ENCODE data around the gene CDKAL1.

The CDKAL1 gene

DNA sequence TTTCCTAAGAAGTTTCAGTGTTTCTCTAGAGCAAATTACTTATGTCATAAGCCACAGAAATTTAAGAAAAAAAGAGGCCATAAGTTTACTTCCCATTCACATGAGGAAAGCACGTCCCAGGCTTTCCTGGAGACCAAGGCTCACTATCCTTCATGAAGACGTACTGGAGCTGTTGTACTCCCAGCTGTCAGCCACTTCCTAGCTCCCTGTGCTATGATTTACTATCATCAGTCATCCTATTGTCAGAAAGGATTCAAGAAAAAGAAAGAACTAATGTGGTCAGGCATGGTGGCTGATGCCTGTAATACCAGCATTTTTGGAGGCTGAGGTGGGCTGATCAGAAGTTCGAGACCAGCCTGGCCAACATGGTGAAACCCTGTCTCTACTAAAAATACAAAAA is 721.9 kb downstream of the CDKAL1 start:
- no peak for DNase-seq (ENCODE audit: low read depth)

GRCh38 chr6:21257125-21257524 is 722.9 kb downstream of the CDKAL1 start:
- DNase-seq (ENCODE audit: low read depth) = no peak

DNA sequence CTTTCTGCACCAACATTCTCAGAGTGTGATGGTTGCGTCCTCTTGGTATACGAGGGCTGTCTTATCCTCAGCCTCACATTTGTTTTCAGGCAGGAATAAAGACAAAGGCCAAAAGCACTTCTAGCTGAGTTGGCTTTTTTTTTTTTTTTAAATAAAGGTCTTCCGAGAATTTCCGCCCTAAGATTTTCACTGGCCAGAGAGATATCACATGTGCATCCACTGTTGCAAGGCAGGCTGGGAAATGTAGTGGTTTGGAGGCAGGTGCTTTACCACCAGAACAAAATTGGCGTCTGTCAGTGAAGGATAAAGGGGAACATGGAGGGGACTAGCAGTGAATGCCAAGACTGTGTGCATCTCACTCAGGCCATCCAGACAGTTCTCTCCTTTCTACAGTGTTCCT is 724.4 kb downstream of the CDKAL1 start:
- no peak for DNase-seq (ENCODE audit: low read depth)

GRCh38 chr6:21259660-21260059 is 725.4 kb downstream of the CDKAL1 start:
- DNase-seq (ENCODE audit: low read depth) = no peak

- no peak for DNase-seq (ENCODE audit: low read depth)
Observed at GRCh38 chr6:21262504-21262903, 728.2 kb downstream of the CDKAL1 start.

GRCh38 chr6:21263531-21264287 is 729.5 kb downstream of the CDKAL1 start:
- peak; percentile 2 for DNase-seq (ENCODE audit: low read depth)

GRCh38 chr6:21264288-21265033 is 730.2 kb downstream of the CDKAL1 start:
- no peak for DNase-seq (ENCODE audit: low read depth)

DNA sequence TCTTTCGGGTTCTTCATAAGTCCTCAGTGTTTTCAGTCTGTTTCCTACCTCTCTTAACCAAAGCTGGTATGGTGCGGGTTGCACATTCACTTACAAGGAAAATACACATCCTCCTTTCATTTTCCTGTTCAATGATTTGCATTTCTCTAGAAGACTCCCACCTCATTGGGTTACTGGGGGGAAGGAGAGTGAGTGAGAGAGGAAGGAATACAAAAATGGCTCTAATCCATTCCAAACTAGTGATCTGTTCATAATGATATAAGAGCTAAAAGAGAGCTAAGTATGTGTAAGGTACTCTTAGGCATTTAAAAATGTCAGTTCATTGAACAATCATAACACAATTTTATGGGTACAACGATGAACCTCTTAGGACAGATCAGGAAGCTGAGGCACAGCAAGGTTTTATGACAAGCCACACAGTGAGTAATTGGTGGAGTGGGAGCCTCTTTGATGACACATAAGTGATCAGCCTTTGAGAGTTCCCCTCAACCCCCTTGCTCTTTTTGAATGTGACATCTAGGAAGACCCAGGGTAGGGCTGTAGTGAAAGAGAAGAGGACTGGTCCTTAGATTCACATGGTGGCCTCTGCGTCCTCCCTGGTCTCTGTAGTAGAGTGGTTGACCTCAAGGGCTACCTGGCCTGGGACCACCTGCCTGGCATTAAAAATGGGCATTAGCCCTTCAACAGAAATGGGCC is 730.9 kb downstream of the CDKAL1 start:
- peak; percentile 4 for DNase-seq (ENCODE audit: low read depth)

GRCh38 chr6:21265730-21266044 is 731.4 kb downstream of the CDKAL1 start:
- peak; percentile 63 for DNase-seq (ENCODE audit: low read depth)

DNA sequence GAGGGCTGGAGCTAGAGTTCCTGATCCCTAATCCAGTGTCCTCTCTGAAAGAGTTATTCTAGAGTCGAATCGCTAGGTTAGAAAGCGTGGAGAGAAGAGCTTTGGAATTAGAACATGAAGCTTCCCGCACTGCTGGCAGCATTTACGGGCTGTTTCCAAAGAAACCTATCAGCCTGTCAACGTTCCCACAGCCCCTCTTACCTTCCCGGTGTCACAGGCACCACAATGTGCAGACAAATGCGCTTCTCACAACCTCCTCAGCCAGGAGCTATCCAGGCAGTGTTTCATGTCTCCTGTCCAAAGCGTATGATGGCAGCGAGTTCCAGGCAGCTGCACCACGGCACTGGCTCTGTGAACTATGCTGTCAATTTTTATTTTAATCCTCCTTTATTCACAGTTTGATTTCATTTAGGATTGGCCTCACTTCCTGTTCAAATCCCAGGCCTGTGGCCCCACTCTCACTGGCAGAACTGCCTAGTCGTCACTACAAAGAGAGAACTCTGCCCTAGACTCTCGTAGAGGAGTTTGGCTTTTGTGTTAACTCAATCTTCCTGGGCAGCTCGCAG is 736.5 kb downstream of the CDKAL1 start:
- no peak for DNase-seq (ENCODE audit: low read depth)

DNA sequence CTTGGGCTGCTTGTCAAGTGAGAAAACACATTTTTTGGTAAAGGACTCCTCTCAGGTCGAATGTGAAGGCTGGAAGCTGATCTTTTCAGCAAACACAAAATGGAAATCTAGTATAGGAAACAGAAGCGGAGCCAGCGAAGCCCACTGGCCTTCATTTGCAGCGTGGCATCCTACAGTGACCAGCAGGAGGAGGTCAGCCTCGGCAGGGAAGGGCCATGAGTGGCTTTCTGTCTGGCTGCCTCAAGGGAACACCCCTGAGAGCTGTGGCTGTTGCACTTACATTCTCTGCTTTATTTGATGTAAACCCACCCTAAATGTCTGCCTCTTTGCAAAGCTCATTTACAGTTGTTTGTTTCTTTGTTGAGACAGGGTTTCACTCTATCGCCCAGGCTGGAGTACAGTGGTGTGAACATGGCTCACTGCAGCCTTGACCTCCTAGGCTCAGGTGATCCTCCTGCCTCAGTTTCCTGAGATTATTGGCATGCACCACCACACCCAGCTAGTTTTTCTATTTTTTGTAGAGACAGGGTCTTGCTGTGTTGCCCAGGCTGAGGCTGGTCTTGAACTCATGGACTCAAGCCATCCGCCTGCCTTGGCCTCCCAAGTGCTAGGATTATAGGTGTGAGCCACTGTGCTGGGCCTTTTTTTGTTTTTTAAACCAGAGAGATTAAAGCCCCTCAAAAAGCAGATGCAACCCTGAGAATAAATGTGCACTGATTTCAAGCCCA is 737.3 kb downstream of the CDKAL1 start:
- DNase-seq (ENCODE audit: low read depth) = no peak

DNA sequence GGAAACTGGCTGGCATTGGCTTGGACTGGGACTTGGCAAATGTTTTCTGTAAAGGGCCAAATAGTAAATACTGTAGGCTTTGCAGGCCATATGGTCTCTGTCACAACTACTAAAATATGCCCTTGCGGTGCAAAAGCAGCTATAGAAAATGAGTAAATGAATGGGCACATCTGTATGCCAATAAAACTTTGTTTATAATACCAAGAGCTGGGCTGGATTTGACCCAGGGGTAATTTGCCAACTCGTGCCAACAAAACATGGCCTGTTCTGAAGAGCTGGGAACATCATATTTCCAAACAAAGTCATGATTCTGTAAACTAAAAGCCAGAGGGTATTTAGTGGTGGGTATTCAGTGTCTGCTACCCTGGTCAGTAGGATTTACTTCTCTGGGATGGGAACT is 739.2 kb downstream of the CDKAL1 start:
- no peak for DNase-seq (ENCODE audit: low read depth)

DNA sequence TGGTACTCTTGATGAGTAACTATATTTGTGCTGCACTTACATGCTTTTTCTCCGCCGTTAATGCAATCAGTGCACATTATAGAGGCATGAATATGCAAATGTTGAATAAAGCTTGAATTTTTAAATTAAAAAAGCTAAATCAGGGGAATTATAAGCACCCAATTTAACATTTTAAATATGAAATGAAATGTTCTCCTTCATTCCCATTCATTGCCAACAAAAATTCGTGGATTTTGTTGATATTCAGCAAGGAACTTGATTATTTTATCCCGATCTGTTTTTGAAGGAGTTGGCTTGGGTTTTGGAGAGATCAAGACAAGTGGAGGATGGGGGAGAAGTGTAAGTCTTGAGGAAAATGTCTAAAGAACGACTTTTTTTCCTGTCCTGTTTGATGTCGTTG is 740.6 kb downstream of the CDKAL1 start:
- DNase-seq (ENCODE audit: low read depth) = no peak

GRCh38 chr6:21277601-21278374 is 743.5 kb downstream of the CDKAL1 start:
- no peak for DNase-seq (ENCODE audit: low read depth)

- no peak for DNase-seq (ENCODE audit: low read depth)
Observed at GRCh38 chr6:21278375-21278745, 744.1 kb downstream of the CDKAL1 start.

DNA sequence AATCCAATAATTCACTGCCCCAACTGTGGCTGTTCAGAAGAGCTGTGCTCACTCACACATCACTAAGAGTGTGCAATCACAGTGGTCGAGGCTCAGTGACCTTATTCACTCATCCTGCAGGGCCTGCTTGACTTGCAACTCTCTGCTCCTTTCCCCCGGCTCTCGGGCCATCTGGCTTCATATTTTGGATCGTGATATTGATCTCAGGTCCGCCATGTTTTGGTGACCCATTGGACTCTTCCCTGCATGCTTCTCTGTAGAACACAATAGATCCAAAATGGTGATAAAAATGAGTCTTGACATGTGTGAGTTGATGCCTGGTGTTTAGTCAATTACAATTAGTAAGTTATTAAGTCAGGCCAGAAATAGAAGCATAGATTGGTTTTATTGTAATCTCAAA is 745.4 kb downstream of the CDKAL1 start:
- no peak for DNase-seq (ENCODE audit: low read depth)

- no peak for DNase-seq (ENCODE audit: low read depth)
Observed at GRCh38 chr6:21281366-21281765, 747.1 kb downstream of the CDKAL1 start.
